HG03439 (cell line): ENCODE results near the gene UBE2O.

Experiments
- ATAC-seq: cut with Tn5 transposase; IDR thresholded peaks from one replicate; pipeline ENCODE4 v1.9.1; 2021; ENCODE audit warnings: mild to moderate bottlenecking, moderate library complexity; ENCODE audit not compliant: unreplicated experiment

Gene UBE2O

DNA sequence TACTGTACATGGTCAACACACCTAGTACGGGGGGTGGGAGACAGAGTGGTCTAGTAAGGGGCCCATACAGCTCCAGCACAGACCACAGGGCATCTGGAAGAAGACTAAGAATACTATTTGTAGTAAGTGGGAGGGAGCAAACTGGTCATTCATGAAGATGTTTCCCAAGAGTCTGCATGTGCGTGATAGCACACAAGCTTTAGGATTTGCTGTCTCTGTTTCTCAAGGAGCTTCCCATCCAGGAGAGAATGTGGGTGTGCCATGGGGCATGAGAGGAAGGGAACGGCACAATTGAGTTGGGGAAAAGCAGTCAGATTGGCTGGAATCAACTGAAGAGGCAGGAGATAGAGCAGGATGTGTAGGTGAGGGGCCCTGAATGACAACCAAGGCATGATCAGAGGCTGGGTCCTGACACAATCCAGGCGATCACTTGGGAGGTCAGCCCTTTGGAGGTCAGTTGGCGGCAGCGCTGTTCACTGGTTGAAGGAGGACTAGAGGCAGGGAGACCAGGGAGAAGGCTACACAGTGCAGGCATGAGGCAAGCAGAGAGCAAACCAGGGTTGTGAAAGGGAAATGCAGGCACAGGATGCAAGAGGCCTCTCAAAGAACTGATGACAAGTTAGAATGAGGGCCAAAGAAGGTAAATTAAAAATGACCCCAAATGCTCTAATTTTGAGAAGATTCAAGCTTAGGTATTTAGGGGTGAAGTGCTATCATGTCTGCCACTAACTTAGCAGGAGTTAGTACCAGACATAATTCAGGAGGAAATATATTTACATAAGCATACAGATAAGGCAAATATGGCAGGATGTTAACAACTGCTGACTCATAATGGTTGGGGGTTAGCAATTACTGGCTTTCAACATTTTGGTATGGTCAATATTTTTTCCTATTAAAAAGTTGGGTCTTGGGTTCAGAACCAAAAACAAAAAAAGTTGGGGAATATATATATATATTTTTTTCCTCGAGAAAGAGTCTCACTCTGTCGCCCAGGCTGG lies 10.3 kb downstream of the UBE2O start:
- no peak for ATAC-seq

DNA sequence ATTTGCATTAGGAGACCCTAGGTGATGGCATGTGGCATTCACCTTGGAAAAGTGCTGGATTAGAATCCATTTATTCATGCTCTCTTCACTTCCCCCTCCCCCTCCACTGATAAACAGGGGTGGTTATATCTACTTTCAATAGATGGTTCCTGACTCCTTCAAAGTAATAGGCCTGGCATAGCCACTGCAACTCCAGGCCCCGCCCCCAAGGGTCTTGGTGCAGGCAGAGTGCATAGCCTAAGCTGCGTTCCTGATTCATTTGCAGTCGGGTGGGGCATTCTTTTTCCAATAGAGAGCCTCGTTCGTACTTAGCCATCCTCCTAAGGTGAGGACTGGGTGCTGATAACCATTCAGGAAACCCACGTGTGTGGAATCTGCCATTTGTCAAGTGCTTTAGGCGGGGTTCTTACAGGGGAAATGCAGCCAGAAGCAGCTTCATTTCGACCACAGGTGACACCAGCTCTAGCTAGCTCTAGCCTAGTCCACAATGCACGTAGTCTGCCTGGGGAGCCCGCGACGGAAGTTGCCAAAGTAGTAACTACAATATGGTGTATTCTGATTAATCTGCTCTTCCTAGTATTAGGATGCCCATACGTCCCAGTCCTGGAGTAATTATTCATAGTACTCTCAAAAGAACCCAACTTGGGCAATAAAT lies 11.1 kb downstream of the UBE2O start:
- ATAC-seq = no peak

DNA sequence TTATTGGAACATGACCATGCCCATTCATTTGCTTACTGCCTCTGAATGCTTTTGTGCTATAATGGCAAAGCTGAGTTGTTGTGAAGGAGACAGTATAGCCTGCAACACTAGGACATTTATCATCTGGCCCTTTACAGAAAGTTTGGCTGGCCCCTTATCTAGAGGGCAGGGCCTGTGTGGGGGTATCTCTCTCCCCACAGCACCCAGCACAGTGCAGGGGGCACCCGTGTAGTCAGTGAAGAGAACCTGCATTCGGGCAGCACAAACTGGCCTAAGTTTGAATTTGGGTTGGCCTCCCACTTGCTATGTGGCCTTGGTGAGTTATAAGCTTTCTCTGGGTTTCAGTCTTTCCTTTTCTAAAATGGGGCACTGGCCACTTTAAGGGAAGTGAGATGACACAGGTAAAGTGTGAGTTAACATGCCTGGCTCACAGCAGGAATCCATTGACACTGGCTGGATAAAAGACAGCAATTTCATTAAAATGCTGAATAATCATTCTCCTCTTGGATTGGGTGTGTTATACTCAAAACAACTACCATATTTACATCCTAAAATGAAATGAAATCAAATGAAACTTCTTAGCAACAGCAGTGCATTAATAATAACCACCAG lies 12.1 kb downstream of the UBE2O start:
- no peak for ATAC-seq

DNA sequence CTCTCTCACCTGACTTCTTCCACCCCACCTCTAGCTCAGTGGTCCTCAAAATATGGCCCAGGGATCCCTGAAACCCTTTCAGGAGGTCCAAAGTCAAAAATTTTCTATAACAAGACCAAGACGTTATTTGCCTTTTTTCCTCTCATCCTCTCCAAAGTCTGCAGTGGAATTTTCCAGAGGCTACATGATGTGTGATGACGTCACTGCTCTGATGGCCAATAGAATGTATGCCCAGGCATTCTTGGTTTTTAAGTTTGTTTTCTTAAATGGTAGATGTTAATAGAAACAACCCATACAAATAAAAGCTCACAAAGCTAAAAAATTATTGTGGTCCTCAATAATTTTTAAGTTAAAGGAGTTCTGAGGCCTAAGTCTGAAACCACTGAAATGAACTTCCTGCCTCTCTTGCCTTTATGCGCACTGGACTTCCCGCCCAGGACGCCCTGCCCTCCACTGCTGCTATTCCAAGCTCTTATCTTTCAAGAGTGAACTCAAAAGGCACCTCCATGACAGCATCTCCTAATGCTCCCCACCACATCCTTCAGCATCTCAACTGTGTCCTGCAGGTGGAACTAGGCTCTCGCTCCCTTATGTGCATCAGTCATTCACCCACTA lies 13.5 kb downstream of the UBE2O start:
- ATAC-seq = no peak

DNA sequence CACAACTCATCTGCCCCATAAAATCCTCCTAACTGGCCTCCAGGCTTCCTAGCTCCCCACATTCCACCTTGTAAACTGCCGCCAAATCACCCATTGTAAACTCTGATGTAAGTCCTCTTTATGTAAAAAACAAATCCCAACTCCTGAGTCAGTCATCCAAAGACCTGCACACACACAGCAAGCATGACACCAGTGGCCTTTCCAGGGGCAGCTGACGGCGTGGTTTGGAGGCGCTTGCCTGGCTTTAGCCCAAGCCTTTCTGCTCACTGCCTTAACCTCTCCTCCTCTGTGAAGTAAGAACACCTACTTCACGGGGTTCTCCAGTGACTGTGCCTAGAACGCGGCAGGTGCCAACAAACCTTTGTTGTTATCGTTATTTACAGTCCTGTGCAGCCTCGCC lies 14.0 kb downstream of the UBE2O start:
- ATAC-seq = no peak

DNA sequence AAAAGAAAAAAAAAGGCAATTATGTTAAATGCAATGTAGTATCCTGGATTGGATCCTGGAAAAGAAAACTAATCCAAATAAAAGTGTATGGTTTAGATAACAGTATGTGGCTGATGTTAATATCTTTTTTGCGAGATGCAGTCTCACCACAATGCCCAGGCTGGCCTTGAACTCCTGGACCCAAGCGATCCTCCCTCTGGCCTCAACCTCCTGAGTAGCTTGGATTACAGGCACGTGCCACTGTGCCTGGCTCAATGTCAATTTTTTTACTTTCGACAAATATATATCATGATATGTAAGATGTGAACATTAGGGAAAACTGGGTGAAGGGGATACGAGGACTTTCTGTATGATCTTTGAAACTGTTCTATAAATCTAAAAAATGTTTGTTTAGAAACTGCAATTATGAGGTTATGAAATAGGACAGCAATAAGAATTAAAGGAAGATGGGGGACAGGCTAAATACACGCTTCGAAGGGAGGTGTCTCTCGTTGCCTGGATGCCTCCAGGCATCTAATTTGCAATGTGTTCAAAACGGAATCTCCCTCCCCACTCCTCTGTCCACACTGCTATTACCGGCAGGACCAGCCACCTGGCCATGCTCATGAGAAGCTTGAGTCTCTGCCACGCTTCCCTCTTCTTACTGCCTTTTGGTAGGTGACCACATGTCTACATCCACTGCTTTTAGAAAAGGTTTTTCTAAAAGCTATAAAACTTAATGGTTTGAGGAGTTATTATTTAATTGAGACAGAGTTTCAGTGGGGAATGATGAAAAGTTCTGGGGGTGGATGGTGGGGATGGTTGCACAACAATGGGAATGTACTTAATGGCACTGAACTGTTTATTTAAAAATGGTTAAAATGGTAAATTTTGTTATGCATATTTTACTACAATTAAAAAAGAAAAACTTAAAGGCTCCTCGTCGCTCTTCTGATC lies 15.2 kb downstream of the UBE2O start:
- no peak for ATAC-seq

DNA sequence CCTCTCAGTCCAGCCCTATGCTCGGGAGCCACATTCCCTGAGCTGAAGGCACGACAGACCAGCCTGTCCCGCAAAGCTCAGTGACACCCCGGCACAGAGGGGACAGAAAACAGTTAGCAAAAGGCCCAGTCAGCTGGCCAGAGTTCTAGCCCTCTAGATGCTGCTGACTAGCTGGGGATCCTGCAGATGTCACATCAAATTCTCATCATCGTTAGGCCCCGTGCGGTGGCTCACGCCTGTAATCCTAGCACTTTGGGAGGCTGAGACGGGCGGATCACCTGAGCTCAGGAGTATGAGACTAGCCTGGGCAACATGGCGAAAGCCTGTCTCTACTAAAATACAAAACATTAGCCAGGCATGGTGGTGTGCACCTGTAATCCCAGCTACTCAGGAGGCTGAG lies 17.2 kb downstream of the UBE2O start:
- no peak for ATAC-seq

DNA sequence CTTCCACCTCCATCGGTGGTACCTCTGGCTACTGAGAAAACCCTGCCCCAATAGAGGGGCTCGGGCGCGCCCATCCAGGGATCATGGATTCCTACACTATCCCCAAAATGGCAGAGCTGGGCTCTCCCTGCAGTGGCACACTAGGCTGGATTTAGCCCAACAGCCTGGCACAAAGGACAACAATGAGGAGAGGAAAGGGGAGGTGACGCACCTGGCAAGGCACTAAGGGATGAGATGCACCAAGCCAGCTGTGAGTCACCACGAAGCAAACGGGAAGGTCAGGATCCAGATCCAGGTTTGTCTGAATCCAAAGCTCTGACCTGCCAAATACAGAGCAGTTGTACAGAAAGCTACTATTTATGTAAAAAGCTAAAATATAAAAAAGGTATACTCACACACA lies 18.1 kb downstream of the UBE2O start:
- ATAC-seq = no peak

DNA sequence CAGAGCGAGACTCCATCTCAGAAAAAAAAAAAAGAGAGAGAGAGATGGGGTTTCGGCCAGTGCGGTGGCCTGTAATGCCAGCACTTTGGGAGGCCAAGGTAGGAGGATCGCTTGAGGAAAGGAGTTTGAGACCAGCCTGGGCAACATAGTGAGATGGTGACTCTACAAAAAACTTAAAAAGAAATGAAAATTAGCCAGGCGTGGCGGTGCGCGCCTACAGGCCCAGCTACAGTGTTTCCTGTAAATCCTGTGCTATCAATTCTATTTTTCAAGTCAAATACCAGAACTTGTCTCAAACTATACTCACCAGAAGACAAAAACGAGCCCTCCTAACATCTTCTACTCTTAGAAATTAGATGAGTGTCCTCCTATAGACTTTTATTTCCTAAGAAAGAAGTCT lies 19.3 kb downstream of the UBE2O start:
- ATAC-seq = no peak

DNA sequence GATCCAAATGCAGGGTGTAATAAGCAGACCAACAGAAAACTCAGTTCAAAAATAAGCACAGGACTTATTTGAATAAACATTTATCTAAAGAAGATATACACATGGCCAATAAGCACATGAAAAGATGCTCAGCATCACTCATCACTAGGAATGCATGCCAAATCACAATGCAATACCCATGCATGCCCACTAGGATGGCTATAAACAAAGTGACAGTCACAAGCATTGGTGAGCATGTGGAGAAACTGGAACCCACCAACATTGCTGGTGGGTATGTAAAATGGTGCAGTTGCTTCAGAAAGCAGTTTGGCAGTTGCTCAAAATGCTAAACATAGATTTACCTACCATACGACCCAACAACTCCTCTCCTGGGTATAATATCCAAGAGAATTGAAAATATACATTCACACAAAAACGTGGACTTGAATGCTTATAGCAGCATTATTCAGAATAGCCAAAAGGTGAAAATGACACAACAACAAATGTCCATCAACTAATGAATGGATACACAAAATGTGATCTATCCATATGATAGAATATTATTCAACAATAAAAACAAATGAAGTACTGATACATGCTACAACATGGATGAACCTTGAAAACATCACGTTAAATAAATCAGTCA lies 20.1 kb downstream of the UBE2O start:
- no peak for ATAC-seq

DNA sequence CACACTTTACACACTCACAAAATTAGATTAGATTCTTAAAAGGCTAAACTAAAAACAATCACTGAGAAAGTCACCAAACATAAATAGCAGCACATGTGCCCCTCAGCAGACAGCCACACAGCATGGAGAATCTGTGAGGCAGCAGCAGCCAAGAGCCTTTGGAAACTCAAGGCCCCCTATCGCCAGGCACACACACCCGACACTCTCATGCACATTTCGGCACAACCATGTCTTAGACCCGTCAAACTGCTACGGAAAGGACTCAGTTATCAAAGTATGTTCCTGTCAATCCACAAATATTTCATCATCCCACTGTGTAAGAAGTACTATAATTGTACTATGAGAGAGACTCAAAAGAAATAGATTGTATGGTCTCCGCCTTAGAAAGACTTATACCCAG lies 20.9 kb downstream of the UBE2O start:
- no peak for ATAC-seq

DNA sequence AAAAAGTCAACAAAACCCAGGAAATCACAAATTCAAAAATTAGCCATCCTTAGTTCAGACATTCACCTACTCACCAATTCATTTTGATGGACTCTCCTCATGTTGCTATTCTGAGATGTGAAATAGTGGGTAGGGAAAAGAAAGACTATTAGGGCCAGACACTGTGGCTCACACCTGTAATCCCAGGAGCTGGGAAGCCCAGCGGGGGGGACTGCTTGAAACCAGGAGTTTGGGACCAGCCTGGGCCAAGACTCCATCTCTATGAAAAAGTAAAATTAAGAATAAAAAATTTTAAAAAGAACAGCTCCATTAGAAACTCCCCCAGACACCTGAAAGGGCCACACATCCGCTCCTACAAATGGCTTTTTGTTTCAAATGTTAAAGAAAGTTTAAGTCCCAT lies 21.4 kb downstream of the UBE2O start:
- no peak for ATAC-seq

DNA sequence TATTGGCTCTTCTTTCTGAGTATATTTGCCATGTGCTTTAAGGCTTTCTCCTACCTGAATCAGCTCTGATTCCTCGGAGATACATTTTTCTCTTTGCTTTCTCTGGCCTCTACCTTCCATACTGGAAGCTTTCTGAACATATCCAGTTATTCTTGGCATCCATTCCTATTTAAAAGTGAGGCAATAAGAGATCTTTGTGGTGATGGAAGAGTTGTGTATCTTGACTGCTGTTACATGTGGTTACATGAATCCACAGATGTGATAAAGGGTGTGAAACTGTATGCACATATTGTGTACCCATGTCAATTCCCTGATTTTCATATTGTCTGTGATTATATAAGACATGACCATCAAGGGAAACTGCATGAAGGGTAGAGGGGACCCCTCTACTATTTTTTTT lies 24.4 kb downstream of the UBE2O start:
- no peak for ATAC-seq

DNA sequence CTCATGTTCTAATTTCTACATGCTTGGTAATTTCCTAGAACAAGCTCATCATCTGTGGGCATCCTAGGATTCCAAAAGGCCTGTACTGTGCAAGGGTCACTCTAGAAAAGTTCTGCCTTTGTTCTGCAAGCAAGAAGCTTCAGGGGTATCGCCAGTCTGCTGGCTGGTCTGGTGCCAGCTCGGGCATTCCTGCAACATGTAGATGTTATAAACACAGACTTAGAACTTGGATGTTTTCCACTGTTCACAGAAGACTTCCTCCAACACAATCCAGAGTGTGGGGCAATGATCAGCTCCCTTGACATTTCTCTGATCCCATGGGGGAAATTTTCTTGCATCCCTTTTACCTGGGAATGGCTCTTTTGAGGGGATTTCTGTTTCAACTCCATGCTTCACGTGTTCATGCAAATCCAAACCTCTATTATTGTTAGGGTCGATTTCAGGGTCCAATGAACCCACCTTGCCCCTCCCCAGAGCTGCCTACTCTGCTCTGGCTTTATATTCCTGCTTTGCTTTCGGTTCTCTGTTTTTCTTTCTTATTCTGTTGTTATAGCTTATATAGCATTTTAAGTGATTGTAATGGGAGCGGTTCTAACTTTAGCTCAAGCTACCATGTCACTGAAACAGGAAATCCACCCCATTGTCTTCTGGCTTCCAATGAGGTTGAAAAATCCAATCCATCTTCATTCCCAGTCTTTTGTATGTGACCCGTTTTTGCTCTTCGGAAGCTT lies 25.3 kb downstream of the UBE2O start:
- ATAC-seq = no peak

DNA sequence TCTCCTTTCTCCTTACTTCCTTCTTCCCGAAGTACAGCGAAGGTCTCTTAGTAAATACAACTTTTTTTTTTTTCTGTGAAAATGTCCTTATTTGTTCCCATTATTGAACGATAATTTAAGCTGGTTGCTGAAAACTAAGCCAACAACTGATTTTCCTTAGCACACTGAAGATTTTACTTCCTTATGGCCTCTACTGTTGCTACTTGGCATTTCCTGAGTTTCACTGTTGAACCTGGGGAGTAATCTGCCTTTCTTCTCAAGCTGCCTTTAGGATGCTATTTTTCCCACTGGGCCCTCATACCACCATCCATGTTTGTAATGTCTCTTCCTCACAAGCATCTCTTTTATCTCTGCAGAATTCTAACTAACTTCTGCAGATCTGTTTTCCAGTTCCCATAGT lies 26.1 kb downstream of the UBE2O start:
- ATAC-seq = no peak

DNA sequence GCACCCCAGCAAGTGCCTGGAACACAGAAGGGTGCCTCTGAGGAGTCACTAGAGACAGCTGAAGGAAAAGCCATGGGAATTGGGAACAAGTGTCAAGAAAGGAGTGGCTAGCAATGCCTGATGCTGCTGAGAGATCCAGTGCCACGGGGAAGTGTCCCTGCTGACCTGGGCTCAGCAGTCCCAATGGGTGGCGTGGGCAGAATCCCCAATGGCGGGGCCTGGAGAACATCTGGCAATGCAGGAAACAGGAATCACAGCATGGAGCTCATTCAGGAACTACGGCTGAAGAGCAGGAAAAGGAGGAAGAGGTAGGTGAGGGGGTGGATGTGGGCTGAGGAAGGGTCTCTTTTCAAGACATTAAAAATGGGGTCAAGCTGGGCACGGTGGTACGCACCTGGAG lies 30.1 kb downstream of the UBE2O start:
- no peak for ATAC-seq

DNA sequence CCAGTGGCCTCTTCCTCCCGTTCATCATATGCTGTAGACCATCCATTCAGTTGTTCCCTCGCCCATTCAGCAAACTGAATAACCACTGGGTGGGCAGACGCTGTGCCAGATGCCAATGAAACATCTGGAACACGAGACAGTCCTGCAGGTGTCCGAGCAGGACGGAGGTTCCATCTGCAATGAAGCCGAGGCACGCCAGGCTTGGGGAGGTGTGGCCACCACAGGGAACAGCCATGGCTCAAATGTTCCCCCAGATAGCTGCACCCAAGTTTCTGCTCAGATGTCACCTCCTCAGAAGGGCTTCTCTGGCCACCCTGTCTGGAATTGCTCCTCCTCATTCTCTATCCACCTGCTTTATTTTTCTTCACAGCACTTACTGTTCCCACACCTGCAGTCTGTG lies 30.5 kb downstream of the UBE2O start:
- no peak for ATAC-seq

DNA sequence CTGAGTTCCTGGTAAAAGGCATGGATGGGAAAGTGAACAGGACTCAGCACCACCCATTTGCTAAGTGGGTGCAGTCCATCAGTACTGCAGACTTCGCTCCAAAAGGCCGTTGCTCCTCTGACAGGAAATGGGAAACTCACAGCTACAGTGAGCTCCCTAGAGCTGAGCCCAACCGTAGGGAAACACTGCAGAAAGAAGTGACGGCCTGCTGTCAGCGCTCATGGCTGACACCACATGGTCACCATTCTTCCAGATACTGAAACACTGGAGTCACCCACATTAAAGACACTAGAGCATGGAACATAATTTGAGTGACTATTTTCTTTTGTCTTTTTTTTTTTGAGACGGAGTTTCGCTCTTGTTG lies 31.9 kb downstream of the UBE2O start:
- no peak for ATAC-seq

DNA sequence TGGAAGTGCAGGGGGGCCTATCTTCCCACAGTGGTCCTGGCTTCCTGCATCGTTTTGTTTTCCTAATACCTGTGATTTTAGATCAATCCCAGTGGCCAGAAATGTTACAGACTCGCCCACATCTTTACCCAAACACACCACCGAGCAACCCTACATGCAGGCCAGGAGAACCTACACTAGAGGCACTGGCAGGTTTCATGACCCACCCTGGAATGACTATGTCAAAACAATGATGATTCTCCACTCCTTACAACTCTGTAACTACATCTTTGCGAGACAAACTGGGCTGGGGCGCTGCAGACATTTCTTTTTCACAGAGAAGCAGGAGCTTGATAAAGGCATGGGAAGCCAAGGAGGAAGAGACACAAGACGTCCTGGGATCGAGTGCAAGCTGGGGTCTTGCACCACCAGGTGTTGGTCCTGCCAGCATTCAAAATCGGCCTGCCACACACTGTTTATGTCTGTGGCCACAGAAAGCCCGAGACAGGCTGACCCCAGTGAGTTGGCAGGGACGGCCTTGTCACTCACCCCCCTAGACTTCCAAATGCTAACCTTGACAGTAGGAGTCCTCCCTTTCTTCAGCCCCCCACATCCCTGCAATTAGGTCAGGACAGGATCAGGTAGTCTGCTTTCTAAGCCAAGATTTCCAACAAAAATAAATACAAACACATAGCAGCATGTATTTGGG lies 32.5 kb downstream of the UBE2O start:
- ATAC-seq = no peak
